GM18499 (cell line): Measurements from ENCODE around the gene OR14A16.

Experiments used
- ATAC-seq: cut with Tn5 transposase; IDR thresholded peaks from one replicate; pipeline ENCODE4 v1.9.1; 2021; ENCODE audit warnings: moderate number of reproducible peaks; ENCODE audit not compliant: insufficient read depth, unreplicated experiment

OR14A16 gene

GRCh38 chr1:247824023-247824422 is at the start of gene OR14A16:
TSS of gene OR14A16 (minus strand) at chr1:247824119. CDS start at chr1:247815729, 8,390 bp downstream.
- no peak for ATAC-seq

DNA sequence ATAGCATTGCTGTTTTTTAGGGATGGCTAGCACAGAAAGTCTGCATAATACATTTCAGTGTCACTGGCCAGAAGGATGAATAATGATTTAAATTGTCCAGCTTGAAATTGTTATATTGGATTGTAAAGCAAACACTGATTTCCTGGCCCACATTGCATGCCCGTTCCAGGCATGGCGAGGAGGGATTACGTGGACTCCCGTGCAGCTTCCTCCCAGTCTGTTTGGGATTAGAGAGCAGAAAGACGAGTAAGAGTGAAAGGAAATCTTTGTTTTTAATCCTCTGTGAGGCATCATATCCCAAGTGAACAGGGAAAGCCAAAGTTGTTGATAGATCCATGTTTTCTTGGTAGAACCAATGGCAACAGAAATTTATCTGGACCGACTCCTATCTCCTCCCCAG is 41.5 kb upstream of the OR14A16 start:
- ATAC-seq = no peak

GRCh38 chr1:247864644-247865043 is 40.7 kb upstream of the OR14A16 start:
- no peak for ATAC-seq

GRCh38 chr1:247862756-247863155 is 38.8 kb upstream of the OR14A16 start:
- no peak for ATAC-seq

DNA sequence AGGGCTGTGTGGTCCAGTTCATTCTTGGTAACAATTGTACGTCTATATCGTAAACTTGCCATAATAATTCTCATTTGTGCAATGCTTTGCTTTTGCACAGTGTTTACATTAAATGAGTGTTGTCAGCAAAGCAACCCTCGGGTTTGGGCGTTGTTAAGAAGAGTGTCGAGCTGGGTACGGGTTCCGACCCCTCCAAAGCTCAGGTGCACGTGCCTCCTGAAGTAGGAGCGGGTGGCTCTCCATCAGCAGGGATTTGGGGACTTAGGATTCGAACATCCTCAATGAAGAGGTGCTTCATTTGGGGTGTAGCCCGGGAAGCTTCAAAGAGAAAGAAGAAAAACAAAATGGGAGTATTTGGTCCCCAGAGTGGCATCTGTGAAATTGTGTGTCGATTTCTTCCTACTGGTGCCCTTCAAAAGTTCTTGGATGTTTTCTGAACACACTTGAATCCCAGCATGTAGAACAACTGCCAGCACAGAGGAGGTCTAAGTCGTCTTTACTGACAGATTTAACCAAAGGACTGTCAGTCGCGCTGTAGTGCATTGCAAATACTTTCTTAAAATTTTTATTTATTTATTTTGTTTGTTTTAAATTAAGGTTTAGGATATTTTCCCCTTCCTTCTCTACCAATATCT is 34.2 kb upstream of the OR14A16 start:
- no peak for ATAC-seq

- ATAC-seq = no peak
Observed at GRCh38 chr1:247857069-247857984, 33.4 kb upstream of the OR14A16 start, which contains the start of gene TRIM58. TSS of gene TRIM58 (plus strand) at chr1:247857187. CDS start at chr1:247857247, 60 bp downstream.

GRCh38 chr1:247855911-247856310 is 32.0 kb upstream of the OR14A16 start:
- ATAC-seq = no peak

- no peak for ATAC-seq
Observed at GRCh38 chr1:247854899-247855545, 31.1 kb upstream of the OR14A16 start.

GRCh38 chr1:247849616-247850015 is 25.7 kb upstream of the OR14A16 start:
- no peak for ATAC-seq

GRCh38 chr1:247848346-247848745 is 24.4 kb upstream of the OR14A16 start:
- ATAC-seq = no peak

GRCh38 chr1:247845693-247846017 is 21.7 kb upstream of the OR14A16 start:
- no peak for ATAC-seq

GRCh38 chr1:247845011-247845692 is 21.2 kb upstream of the OR14A16 start:
- no peak for ATAC-seq

DNA sequence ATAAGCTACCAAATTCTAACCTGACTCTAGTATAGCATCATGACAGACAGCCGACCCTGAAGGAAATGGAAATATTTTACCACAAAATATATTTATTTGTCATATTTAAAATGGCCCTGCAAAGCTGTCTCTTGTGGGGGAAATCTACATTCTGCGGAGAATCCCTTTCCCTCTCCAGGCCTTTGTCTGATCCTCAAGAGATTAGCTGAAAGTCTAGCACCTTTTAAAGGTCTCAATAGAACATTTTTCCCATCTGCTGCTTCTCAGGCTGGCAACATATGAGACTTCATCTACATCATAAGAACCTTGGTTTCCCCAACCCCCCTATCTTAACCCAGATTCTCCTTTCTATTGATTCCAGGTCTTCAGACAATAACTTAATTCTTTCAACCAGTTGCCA is 19.5 kb upstream of the OR14A16 start:
- ATAC-seq = no peak

GRCh38 chr1:247841796-247842195 is 17.9 kb upstream of the OR14A16 start, which contains the start of gene OR11L1:
TSS of gene OR11L1 (minus strand) at chr1:247841896. CDS start at chr1:247841896, 0 bp downstream.
- ATAC-seq = no peak

GRCh38 chr1:247840818-247841217 is 16.9 kb upstream of the OR14A16 start:
- no peak for ATAC-seq

DNA sequence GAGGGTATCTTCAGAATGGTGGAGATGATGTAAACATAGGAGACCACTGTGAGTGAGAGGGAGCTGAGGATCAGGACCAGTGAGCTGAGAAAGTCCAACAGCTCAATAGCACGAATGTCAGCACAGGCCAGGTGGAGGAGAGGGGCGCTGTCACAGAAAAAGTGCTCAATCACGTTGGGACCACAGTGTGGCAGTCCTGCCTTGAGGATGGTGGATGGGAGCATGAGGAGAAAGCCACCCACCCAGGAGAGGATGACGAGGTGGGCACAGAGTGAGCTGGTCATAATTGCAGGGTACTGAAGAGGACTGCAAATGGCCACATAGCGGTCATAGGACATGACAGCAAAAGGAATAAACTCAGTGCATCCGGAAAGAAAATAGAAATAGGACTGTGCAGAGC is 9.7 kb upstream of the OR14A16 start:
- ATAC-seq = no peak

DNA sequence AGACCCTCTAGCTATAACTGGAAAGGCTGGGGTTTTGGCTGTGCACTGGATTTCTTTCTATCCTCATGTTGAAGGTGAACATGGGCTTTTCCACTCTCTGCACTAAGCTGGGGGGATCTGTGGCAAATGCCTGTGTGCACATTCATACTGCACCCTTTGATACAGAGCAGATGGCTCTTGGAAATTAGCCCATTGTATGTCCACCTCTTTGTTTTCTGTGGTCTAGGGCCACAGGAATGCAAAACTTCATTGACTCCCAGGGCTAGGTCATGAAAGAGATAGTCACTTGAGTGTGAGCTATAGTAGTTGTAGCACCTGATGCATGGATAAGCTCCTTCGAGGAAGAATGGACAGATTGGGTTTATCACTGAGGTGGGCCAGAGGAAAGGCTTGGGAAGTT is 5.7 kb upstream of the OR14A16 start:
- no peak for ATAC-seq

DNA sequence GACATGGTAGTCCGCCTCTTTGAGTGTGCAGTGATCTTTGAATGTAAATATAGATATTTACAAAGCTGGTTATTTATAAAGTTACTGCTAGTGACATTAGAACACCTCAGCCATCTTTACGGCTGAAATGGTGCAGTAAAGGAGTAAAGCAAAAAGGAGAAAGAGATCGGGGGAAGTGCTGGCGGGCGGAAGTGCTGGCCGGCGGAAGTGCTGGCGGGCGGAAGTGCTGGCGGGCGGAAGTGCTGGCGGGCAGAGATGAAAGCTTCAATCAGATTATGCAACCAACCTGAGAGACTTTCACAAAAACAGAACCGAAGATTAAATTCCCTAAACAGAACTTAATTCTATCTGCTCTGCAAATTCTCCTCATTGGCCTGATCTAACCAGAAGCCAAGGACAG is 1.4 kb upstream of the OR14A16 start:
- ATAC-seq = no peak

GRCh38 chr1:247822060-247822459 is 1.9 kb downstream of the OR14A16 start:
- no peak for ATAC-seq

GRCh38 chr1:247812637-247813036 is 11.3 kb downstream of the OR14A16 start:
- ATAC-seq = no peak
